GM13977 (cell line): Measurements from ENCODE around the gene KASH5.

Experiments
- DNase-seq: peaks from one replicate; pipeline ENCODE4 v3.0.0; 2012; ENCODE audit warnings: low spot score
- in situ Hi-C: fragments of 300-500 bp; cut with MboI; formaldehyde crosslinking; loops from one replicate; pipeline ENCODE4 v1.12.0; 2022; ENCODE audit warnings: low sequenced_read_pairs, low pct_unique_long_range_greater_than_20kb, mixed read lengths, inconsistent platforms; ENCODE audit not compliant: unreplicated experiment
- TF ChIP-seq, protein P1 (sequence below): IDR thresholded peaks from 2 replicates; pipeline ENCODE4 v1.5.1; 2012; ENCODE audit warnings: mild to moderate bottlenecking, control low read depth; ENCODE audit not compliant: insufficient read depth; ENCODE audit errors: extremely low read depth, missing control alignments

The KASH5 gene

GRCh38 chr19:49343123-49343522, 44.9 kb upstream of the KASH5 start:
- in situ Hi-C loops, result no loop called here
- TF ChIP-seq, protein P1, sequence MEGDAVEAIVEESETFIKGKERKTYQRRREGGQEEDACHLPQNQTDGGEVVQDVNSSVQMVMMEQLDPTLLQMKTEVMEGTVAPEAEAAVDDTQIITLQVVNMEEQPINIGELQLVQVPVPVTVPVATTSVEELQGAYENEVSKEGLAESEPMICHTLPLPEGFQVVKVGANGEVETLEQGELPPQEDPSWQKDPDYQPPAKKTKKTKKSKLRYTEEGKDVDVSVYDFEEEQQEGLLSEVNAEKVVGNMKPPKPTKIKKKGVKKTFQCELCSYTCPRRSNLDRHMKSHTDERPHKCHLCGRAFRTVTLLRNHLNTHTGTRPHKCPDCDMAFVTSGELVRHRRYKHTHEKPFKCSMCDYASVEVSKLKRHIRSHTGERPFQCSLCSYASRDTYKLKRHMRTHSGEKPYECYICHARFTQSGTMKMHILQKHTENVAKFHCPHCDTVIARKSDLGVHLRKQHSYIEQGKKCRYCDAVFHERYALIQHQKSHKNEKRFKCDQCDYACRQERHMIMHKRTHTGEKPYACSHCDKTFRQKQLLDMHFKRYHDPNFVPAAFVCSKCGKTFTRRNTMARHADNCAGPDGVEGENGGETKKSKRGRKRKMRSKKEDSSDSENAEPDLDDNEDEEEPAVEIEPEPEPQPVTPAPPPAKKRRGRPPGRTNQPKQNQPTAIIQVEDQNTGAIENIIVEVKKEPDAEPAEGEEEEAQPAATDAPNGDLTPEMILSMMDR, result no peak
- peak; percentile 54 for DNase-seq

GRCh38 chr19:49344505-49345423, 43.3 kb upstream of the KASH5 start:
- TF ChIP-seq, protein P1, result no peak
- no peak for DNase-seq

DNA sequence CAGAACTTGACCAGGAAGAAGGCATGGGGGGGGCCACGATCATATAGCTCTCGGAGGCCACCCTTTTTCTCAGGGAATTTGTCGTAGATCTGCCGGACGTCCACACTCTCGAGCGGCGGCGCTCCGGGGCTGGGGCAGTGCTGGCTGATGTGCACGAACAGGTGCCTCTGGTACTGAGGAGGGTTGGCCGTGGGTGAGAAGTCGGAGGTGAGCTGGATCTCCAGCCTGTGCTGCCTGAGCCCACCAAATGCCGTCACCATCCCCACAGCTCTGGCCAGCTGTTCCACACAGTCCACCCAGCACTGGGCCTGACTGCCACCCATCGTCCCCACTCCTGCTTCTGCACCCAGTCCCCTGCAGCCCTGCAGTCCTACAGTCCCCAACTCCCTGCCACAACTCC, 40.9 kb upstream of the KASH5 start:
- in situ Hi-C loops, result no loop called here
- TF ChIP-seq, protein P1, result no peak

More at GRCh38 chr19:49344505-49345423, 43.3 kb upstream of the KASH5 start:
- in situ Hi-C loops, result no loop called here

GRCh38 chr19:49347835-49348234, 40.2 kb upstream of the KASH5 start:
- DNase-seq, result peak; percentile 60
- TF ChIP-seq, protein P1, result no peak
- in situ Hi-C loops, result no loop called here

More for the DNA sequence above, 40.9 kb upstream of the KASH5 start:
- no peak for DNase-seq

GRCh38 chr19:49348305-49349189, 39.5 kb upstream of the KASH5 start:
- TF ChIP-seq, protein P1, result no peak
- no peak for DNase-seq
- in situ Hi-C loops, result no loop called here

DNA sequence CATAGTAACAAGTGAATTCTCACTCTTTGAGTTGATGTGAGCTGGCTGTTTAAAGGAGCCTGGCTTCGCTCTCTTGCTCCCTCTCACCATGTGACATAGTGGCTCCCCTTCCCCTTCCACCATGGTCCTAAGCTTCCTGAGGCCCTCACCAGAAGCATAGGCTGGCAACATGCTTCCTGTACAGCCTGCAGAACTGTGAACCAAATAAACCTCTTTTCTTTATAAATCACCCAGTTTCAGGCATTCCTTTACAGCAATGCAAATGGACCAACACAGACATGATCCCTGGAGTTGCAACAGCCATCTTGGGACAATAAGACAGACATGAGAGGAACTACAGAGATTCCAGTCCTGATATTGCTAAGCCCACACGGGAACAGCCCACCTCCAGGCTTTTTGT, 38.5 kb upstream of the KASH5 start:
- no peak for DNase-seq
- TF ChIP-seq, protein P1, result no peak
- in situ Hi-C loops, result no loop called here
